ENCODE results near the gene MAK. TPM values are rescaled to one million over a fixed set of nuclear protein-coding genes. Genes with fewer than 3 reads are reported as not detected.

The MAK gene
- total and polyA plus RNA-seq, 2 experiments from 2014 or later: 0.05 TPM; not detected in 1

GRCh38 chr6:10713962-10714361, 124.4 kb downstream of the MAK start:
- Histone ChIP-seq H4K20me1 (ENCODE audit: insufficient read depth, poor library complexity, severe bottlenecking) (no peaks in the 10 kb centered on the region), H3K4me3 (no peak overlapping the region), H3K79me2 (no peaks in the 10 kb centered on the region), H2AFZ (no peak overlapping the region), H3K9me2 (replicated peaks; ENCODE audit: insufficient read depth) (no peaks in the 10 kb centered on the region), H3K27me3 (no peaks in the 10 kb centered on the region), H3K36me3 (replicated peaks; ENCODE audit: insufficient read depth, low read depth) (no peaks in the 10 kb centered on the region), H3K27ac (no peak overlapping the region), H3K9me3 (ENCODE audit: low read depth) (no peaks in the 10 kb centered on the region), H3K4me1 (ENCODE audit: insufficient read depth) (no peaks in the 10 kb centered on the region), H3K4me2 (no peak overlapping the region)
- DNase-seq (ENCODE audit: low spot score): no peak
- WGBS (ENCODE audit: low lambda C conversion rate, missing lambda C conversion rate): 88% methylated on average over 8 of the region's 8 CpGs
- TF ChIP-seq EZH2 (IDR thresholded peaks at IDR 0.05; ENCODE audit: borderline replicate concordance) (no peak), EZH2phosphoT487 (IDR thresholded peaks at IDR 0.05; ENCODE audit: low read depth, severe bottlenecking, unreplicated experiment) (no peak)

Small RNA genes lying within 50 kb of the gene (small RNA-seq; reads per million reads assigned to genes)
- gene RNA5SP203: not detected

Other genes starting within 250 kb of the MAK start
- gene C6orf52, start 143.9 kb downstream of the MAK start, total RNA-seq: 1.2 and 13.1 TPM in 2 replicates
- 6.5 and 6.8 TPM in 2 replicates for gene C6orf52, start 143.9 kb downstream of the MAK start, polyA plus RNA-seq
- gene PAK1IP1, start 143.6 kb downstream of the MAK start, total RNA-seq: 14.0 and 16.0 TPM in 2 replicates
- gene PAK1IP1, start 143.6 kb downstream of the MAK start, polyA plus RNA-seq: 14.3 and 15.7 TPM in 2 replicates
- gene TMEM14C, start 115.5 kb downstream of the MAK start, total RNA-seq: 155 and 181 TPM in 2 replicates
- 170 and 176 TPM in 2 replicates for gene TMEM14C, start 115.5 kb downstream of the MAK start, polyA plus RNA-seq
- 63.9 and 69.4 TPM in 2 replicates for gene TMEM14B, start 90.7 kb downstream of the MAK start, total RNA-seq
- 108 and 126 TPM in 2 replicates for gene TMEM14B, start 90.7 kb downstream of the MAK start, polyA plus RNA-seq
- not detected in 2 replicates for gene GCM2, start 43.5 kb upstream of the MAK start, total RNA-seq
- 0.17 TPM in 1 of 2 replicates, not detected in the other for gene GCM2, start 43.5 kb upstream of the MAK start, polyA plus RNA-seq
- gene SYCP2L, start 48.5 kb upstream of the MAK start, total RNA-seq: 1.00 and 1.1 TPM in 2 replicates
- gene SYCP2L, start 48.5 kb upstream of the MAK start, polyA plus RNA-seq: 0.37 and 1.3 TPM in 2 replicates
- gene ELOVL2, start 205.8 kb upstream of the MAK start, total RNA-seq: 20.8 and 24.8 TPM in 2 replicates
- gene ELOVL2, start 205.8 kb upstream of the MAK start, polyA plus RNA-seq: 13.6 and 13.9 TPM in 2 replicates